ENCODE measurements around the gene CANX. TPM values are rescaled to one million over a fixed set of nuclear protein-coding genes. Genes with fewer than 3 reads are reported as not detected.
"Not testable (repeated sequence)": the region's sequence is repeated elsewhere in the genome, so short reads cannot be mapped to it uniquely, and the experiment has no call there.

Gene CANX, protein sequence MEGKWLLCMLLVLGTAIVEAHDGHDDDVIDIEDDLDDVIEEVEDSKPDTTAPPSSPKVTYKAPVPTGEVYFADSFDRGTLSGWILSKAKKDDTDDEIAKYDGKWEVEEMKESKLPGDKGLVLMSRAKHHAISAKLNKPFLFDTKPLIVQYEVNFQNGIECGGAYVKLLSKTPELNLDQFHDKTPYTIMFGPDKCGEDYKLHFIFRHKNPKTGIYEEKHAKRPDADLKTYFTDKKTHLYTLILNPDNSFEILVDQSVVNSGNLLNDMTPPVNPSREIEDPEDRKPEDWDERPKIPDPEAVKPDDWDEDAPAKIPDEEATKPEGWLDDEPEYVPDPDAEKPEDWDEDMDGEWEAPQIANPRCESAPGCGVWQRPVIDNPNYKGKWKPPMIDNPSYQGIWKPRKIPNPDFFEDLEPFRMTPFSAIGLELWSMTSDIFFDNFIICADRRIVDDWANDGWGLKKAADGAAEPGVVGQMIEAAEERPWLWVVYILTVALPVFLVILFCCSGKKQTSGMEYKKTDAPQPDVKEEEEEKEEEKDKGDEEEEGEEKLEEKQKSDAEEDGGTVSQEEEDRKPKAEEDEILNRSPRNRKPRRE
- total RNA-seq, result 100 to 1,000 TPM; 233 to 291 (median 260) TPM
- total RNA-seq (2013), result 275 TPM

DNA sequence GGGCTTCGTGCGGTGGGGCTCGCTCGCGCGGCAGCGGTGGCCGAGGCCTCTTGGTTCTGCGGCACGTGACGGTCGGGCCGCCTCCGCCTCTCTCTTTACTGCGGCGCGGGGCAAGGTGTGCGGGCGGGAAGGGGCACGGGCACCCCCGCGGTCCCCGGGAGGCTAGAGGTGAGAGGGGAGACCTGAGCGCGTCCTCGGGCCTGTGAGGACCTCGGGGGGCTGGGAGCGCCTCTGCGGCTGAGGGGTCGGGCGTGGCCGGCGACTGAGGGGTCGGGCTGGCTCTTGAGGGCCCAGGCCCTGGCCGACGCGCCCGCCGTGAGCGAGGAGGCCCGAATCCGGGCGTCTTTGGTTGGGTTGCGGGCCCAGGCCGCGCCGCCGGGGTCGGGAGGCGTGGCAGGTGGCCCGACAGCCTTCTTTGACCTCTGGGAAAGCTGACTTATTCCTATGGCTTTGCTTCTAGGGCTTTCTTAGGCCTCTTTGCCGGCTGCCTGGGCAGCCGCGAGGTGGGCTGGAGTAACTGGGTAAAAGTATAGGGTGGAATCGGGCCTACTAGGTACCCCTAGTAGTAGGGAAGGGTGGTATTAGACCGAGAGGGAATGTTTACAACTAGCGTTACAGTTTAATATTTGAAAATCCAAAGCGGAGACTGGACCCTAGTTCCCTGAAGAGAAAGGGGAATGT, at the start of gene CANX:
TSS of gene CANX (plus strand) at position 33 of the 681 bp plus-strand sequence. CDS start 6,715 bp downstream, outside the sequence.
- Mint-ChIP-seq H3K36me3 (no peaks in the 10 kb centered on the region), H3K27me3 (ENCODE audit: low read depth in 2 of 2) (no peaks in the 10 kb centered on the region), H3K27ac (peak within 1 kb of the TSS; percentile 94 to 99), H3K9me3 (no peaks in the 10 kb centered on the region), H3K4me1 (peaks cover 53 to 58% of the 10 kb centered on the region in 2 donors), H3K4me3 (peak within 1 kb of the TSS; percentile 97)
- Histone ChIP-seq H3K4me3 (ENCODE audit: low read length) (peak within 1 kb of the TSS; percentile 73), H3K27ac (ENCODE audit: low read length) (peak within 1 kb of the TSS; percentile 90), H3K4me1 (ENCODE audit: control insufficient read depth, insufficient read depth, low read length) (peaks cover 43% of the 10 kb centered on the region), H3K36me3 (ENCODE audit: control insufficient read depth, insufficient read depth, low read length) (no peaks in the 10 kb centered on the region), H3K27me3 (ENCODE audit: control insufficient read depth, insufficient read depth, low read length) (no peaks in the 10 kb centered on the region), H3K9me3 (ENCODE audit: control insufficient read depth, insufficient read depth, low read length) (no peaks in the 10 kb centered on the region)
- intact Hi-C loops (cut with micrococcal nuclease), result loop anchor here (1.0 kb wide), 3 partner anchors 21 to 76 kb away; partner anchors contain the start of genes HNRNPH1 and MAML1
- peak in 2 of 3 donors; percentile 7 to 8 for ATAC-seq
- TF ChIP-seq, protein P1, sequence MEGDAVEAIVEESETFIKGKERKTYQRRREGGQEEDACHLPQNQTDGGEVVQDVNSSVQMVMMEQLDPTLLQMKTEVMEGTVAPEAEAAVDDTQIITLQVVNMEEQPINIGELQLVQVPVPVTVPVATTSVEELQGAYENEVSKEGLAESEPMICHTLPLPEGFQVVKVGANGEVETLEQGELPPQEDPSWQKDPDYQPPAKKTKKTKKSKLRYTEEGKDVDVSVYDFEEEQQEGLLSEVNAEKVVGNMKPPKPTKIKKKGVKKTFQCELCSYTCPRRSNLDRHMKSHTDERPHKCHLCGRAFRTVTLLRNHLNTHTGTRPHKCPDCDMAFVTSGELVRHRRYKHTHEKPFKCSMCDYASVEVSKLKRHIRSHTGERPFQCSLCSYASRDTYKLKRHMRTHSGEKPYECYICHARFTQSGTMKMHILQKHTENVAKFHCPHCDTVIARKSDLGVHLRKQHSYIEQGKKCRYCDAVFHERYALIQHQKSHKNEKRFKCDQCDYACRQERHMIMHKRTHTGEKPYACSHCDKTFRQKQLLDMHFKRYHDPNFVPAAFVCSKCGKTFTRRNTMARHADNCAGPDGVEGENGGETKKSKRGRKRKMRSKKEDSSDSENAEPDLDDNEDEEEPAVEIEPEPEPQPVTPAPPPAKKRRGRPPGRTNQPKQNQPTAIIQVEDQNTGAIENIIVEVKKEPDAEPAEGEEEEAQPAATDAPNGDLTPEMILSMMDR (IDR thresholded peaks at IDR 0.05), result no peak
- under 1% methylated on average over 58 of the region's 58 CpGs for WGBS (ENCODE audit: insufficient coverage)
- no peak for DNase-seq

GRCh38 chr5:179649166-179649703, 49.5 kb upstream of the CANX start:
- H3K36me3 ChIP-seq (ENCODE audit: control insufficient read depth, insufficient read depth, low read length); H3K4me3 Mint-ChIP-seq; H3K36me3 Mint-ChIP-seq; ATAC-seq; H3K4me1 Mint-ChIP-seq; DNase-seq; H3K27me3 Mint-ChIP-seq (ENCODE audit: low read depth in 2 of 2); H3K27ac ChIP-seq (ENCODE audit: low read length); H3K27me3 ChIP-seq (ENCODE audit: control insufficient read depth, insufficient read depth, low read length); H3K4me3 ChIP-seq (ENCODE audit: low read length); H3K27ac Mint-ChIP-seq; intact Hi-C loops (cut with micrococcal nuclease); H3K9me3 ChIP-seq (ENCODE audit: control insufficient read depth, insufficient read depth, low read length); H3K4me1 ChIP-seq (ENCODE audit: control insufficient read depth, insufficient read depth, low read length); H3K9me3 Mint-ChIP-seq: not testable (repeated sequence)
- 80% methylated on average over 5 of the region's 10 CpGs for WGBS (ENCODE audit: insufficient coverage)

- H3K36me3 ChIP-seq (ENCODE audit: control insufficient read depth, insufficient read depth, low read length); H3K9me3 Mint-ChIP-seq; H3K27ac Mint-ChIP-seq; intact Hi-C loops (cut with micrococcal nuclease); ATAC-seq; H3K27me3 ChIP-seq (ENCODE audit: control insufficient read depth, insufficient read depth, low read length); H3K27me3 Mint-ChIP-seq (ENCODE audit: low read depth in 2 of 2); H3K4me1 Mint-ChIP-seq; H3K4me3 ChIP-seq (ENCODE audit: low read length); H3K9me3 ChIP-seq (ENCODE audit: control insufficient read depth, insufficient read depth, low read length); H3K4me1 ChIP-seq (ENCODE audit: control insufficient read depth, insufficient read depth, low read length); H3K27ac ChIP-seq (ENCODE audit: low read length); H3K4me3 Mint-ChIP-seq; DNase-seq; H3K36me3 Mint-ChIP-seq: not testable (repeated sequence)
- 97% methylated on average over 14 of the region's 26 CpGs for WGBS (ENCODE audit: insufficient coverage)
Observed at GRCh38 chr5:179650245-179650644, 48.5 kb upstream of the CANX start.

DNA sequence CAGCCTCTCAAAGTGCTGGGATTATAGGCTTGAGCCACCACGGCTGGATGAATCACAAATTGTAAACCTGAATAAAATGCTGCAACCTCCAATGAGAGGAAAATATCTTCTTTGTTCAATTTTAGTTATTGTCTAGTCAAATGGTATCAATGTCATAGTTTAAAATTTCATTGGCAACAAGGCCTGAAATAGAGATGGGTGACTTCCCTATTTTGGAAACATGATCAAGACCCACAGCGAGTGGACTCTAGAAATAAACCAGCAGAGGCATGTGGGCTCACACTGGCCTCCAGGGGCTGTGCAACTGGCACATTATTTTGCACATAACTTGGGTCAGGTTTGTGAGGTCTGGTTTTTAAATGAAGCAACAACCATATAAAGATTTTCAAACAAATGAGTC, 45.6 kb upstream of the CANX start:
- H3K4me1 Mint-ChIP-seq; H3K4me3 ChIP-seq (ENCODE audit: low read length); H3K27me3 ChIP-seq (ENCODE audit: control insufficient read depth, insufficient read depth, low read length); ATAC-seq; H3K36me3 ChIP-seq (ENCODE audit: control insufficient read depth, insufficient read depth, low read length); H3K4me1 ChIP-seq (ENCODE audit: control insufficient read depth, insufficient read depth, low read length); H3K36me3 Mint-ChIP-seq; H3K9me3 Mint-ChIP-seq; H3K9me3 ChIP-seq (ENCODE audit: control insufficient read depth, insufficient read depth, low read length); H3K27me3 Mint-ChIP-seq (ENCODE audit: low read depth in 2 of 2); DNase-seq; H3K4me3 Mint-ChIP-seq; intact Hi-C loops (cut with micrococcal nuclease); H3K27ac ChIP-seq (ENCODE audit: low read length); H3K27ac Mint-ChIP-seq: not testable (repeated sequence)
- WGBS (ENCODE audit: insufficient coverage), result 33% methylated on average over 1 of the region's 2 CpGs

GRCh38 chr5:179657302-179658178, 41.2 kb upstream of the CANX start:
- H3K4me1 Mint-ChIP-seq; H3K27me3 ChIP-seq (ENCODE audit: control insufficient read depth, insufficient read depth, low read length); H3K4me3 Mint-ChIP-seq; H3K36me3 Mint-ChIP-seq; H3K4me3 ChIP-seq (ENCODE audit: low read length); H3K27ac Mint-ChIP-seq; H3K27ac ChIP-seq (ENCODE audit: low read length); DNase-seq; H3K36me3 ChIP-seq (ENCODE audit: control insufficient read depth, insufficient read depth, low read length); intact Hi-C loops (cut with micrococcal nuclease); H3K9me3 ChIP-seq (ENCODE audit: control insufficient read depth, insufficient read depth, low read length); H3K9me3 Mint-ChIP-seq; H3K27me3 Mint-ChIP-seq (ENCODE audit: low read depth in 2 of 2): not testable (repeated sequence)
- no CpG with 5 or more reads among the region's 50 CpGs for WGBS (ENCODE audit: insufficient coverage)
- peak; percentile 95 to 97 (median 96) for ATAC-seq
- peaks cover 13% of the 10 kb centered on the region for H3K4me1 ChIP-seq (ENCODE audit: control insufficient read depth, insufficient read depth, low read length)

- H3K9me3 ChIP-seq (ENCODE audit: control insufficient read depth, insufficient read depth, low read length); H3K9me3 Mint-ChIP-seq; H3K27me3 Mint-ChIP-seq (ENCODE audit: low read depth in 2 of 2); H3K4me1 Mint-ChIP-seq; H3K27ac Mint-ChIP-seq; intact Hi-C loops (cut with micrococcal nuclease); H3K36me3 Mint-ChIP-seq; H3K36me3 ChIP-seq (ENCODE audit: control insufficient read depth, insufficient read depth, low read length); H3K27me3 ChIP-seq (ENCODE audit: control insufficient read depth, insufficient read depth, low read length); H3K27ac ChIP-seq (ENCODE audit: low read length): not testable (repeated sequence)
- 21% methylated on average over 10 of the region's 29 CpGs for WGBS (ENCODE audit: insufficient coverage)
- peak overlapping the region; percentile 75 for H3K4me3 Mint-ChIP-seq
- H3K4me1 ChIP-seq (ENCODE audit: control insufficient read depth, insufficient read depth, low read length), result peaks cover 13% of the 10 kb centered on the region
- peak in 1 of 2 donors; percentile 46 for DNase-seq
- ATAC-seq, result peak; percentile 67 to 74 (median 73)
- H3K4me3 ChIP-seq (ENCODE audit: low read length), result peak overlapping the region; percentile 9
Observed at GRCh38 chr5:179658179-179658856, 40.4 kb upstream of the CANX start.

Measured in natural killer cell (primary cell).